SKM-1 treated with dmso at 0.1 percent for 144 hours (cell line): ENCODE data around the gene GOLPH3.
"Not testable (repeated sequence)": the region's sequence is repeated elsewhere in the genome, so short reads cannot be mapped to it uniquely, and the experiment has no call there.

Source experiments
- DNase-seq: peaks from one replicate; lab custom pipeline; 2025; ENCODE audit not compliant: unreplicated experiment; lab: John Stamatoyannopoulos, UW

GOLPH3 gene

GRCh38 chr5:32172186-32172911 is 1.8 kb downstream of the GOLPH3 start:
- DNase-seq = not testable (repeated sequence)

DNA sequence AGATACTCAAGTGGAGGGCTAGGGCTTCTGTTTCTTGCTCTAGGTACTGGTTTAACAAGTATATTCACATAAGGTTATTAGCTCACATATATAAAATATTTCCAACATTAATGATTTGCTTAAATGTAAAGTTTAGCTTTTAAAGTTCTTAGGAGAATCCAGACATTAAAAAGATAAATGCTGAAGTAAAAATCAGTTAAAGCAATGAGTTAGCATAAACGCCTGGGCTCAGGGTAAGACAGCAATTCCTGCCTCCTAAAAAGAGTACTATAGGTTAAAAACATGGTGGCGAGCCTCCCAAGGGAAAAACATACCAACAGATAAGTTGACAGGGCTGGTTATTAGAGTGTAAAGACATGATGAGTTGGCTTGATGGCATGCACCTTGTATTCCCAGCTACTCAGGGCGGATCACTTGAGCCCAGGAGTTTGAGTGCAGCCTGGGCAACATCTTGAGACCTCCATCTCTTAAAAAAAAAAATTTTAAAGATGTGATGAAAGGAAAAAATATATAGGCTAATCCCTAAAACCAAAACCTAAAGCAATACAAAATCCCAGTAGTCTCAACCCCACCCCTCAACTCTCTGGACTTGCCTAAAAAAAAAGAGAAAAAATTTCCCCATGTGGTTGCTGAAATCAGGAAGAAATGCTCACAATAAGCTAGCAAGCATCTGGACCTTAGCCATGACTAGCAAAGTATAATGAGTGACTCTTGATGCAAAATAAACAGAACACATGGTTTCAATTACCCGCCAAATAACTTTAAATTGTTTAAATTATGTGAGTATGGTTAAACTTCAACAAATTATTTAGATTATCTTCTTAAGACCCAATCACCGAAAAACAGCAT is 3.6 kb downstream of the GOLPH3 start:
- no peak for DNase-seq

DNA sequence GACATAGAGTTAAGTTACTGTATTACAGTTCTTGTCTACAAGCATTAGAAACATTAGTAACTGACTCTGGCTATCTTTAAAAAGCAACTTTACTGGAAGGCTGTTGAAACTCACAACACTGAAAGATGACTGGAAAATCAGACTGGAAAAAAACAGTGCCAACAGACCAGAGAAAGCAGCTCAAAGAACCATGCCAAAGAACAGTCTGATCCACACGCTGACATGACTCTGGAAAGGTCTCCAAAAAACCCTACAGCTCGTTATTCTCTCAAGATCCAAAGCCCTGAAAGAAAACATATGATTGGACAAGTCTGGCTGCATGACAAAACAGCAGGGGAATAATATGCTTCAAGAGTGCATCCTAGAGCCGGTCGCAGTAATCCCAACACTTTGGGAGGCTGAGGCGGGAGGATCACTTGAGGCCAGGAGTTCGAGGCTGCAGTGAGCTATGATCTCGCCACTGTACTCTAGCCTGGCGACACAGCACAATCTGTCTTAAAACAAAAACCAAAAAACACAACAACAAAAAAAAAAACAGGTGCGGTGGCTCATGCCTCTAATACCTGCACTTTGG is 5.6 kb downstream of the GOLPH3 start:
- no peak for DNase-seq

DNA sequence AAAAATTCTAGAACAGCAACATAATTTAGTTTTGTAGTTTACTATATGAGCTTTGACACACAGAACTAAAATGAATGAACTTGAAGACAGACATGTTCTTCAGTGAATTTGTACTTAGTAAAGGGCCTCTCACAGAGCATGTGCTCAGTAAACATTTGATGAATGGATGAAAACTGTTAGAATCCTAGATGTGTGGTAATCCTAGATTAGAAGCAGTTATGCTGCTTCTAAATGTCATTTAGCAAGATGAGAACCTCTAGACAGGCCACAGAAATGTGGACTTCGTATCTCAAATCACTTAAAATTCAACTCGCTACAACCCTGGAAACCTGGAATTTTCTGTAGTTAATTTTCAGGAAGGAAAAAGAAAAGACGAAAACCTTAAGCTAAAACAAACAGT is 8.5 kb downstream of the GOLPH3 start:
- DNase-seq = no peak

- DNase-seq = no peak
Observed at GRCh38 chr5:32163785-32164184, 10.3 kb downstream of the GOLPH3 start.

GRCh38 chr5:32163053-32163452 is 11.1 kb downstream of the GOLPH3 start:
- no peak for DNase-seq

- no peak for DNase-seq
Observed at GRCh38 chr5:32160228-32160627, 13.9 kb downstream of the GOLPH3 start.

- no peak for DNase-seq
Observed at GRCh38 chr5:32159328-32160072, 14.6 kb downstream of the GOLPH3 start.

DNA sequence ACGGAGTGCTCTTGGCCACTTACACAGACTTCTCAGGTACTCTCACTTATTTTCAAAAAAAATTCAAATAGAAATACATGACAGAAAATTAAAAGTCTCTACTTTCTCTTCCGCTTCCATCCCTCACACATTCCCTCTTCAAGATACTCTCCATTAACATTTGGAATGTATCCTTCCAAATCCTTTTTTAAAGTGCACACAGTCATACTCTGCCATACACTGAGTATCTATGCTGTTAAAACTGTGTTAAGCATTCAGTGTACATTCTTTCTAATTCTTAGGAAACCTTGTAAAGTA is 15.5 kb downstream of the GOLPH3 start:
- DNase-seq = no peak

DNA sequence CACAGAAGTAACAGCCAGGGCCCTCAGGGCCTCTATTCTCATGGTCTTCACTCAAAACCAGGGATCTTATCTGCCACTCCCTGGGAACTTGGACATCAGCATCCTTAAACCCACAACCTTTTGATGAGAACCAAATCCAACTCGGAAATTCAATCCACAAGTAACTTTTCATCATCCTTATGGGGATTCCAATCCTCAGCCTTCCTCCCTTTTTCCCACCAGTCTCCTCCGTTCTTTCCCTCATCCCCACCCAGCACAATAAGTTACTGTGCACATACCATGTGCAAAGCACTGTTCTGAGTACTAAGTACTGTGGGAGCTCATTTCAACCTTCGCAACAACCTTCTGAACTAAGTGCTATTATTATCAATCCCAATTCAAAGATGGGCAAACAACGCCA is 17.0 kb downstream of the GOLPH3 start:
- no peak for DNase-seq

GRCh38 chr5:32156635-32157034 is 17.5 kb downstream of the GOLPH3 start:
- no peak for DNase-seq

- DNase-seq = no peak
Observed at GRCh38 chr5:32155211-32155610, 18.9 kb downstream of the GOLPH3 start.

DNA sequence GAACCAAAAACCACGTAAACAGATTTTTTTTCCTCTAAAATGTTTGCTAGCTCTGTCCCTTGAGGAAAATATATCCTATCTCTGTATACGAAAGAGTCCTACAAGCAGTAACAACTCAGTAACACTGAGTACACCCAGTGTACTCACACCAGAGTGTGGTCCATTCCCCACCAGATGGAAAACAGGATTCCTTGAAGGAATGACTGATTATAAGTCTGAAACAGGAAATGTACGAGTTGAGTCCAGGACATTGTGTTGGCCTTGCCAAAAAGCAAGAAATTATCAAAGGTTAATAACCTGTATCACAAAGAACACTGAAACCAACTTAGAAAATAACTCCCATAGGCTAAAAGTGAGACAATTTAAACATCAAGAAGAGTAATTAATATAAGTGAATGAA is 20.4 kb downstream of the GOLPH3 start:
- no peak for DNase-seq

DNA sequence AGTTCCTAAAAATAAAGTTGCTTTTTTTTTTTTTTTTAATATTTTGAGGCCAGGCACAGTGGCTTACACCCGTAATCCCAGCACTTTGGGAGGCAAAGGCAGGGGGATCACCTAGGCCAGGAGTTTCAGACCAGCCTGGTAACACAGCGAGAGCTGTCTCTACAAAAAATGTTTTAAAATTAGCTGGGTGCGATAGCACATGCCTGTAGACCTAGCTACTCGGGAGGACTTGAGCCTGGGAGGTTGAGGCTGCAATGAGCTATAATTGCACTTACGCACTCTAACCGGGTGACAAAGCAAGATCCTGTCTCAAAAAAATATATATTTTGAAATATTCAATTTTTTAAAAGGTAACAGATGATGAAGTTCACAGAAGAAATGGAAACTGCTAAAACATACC is 22.9 kb downstream of the GOLPH3 start:
- DNase-seq = no peak

GRCh38 chr5:32150366-32150765 is 23.8 kb downstream of the GOLPH3 start:
- DNase-seq = no peak

DNA sequence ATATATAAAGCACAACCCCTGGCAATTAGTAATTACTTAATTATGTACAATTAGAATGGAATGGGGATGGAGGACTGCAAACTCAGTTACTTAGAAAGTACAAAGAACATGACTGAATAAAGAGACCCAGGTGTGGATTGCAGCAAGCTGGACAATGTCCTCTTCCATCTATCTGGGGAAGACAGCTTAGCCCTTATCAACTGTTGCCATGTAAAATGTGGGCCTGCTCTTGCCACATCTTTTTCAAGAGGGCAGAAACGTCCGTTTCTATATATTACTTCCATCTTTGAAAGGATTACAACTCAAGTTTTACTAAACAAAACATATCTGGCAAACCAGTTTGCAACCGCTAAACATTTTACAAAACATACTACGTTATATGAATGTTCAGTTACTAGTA is 26.2 kb downstream of the GOLPH3 start:
- no peak for DNase-seq

DNA sequence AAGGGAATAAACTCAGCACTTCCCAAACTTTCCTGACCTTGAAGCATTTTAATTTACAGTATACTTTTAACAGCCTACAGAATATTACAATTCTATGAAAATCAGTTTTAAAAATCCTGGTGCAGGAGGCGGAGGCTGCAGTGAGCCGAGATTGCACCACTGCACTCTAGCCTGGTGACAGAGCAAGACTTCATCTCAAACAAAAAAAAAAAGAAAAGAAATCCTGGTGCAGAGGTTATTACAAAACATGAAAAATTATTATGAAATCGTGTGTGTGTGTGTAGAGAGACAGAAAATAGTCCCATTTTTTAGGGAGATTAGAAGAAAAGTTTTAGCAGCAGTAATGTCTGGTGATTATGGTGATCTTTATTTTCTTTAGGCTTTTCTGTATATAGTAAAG is 26.9 kb downstream of the GOLPH3 start:
- DNase-seq = peak; percentile 13

DNA sequence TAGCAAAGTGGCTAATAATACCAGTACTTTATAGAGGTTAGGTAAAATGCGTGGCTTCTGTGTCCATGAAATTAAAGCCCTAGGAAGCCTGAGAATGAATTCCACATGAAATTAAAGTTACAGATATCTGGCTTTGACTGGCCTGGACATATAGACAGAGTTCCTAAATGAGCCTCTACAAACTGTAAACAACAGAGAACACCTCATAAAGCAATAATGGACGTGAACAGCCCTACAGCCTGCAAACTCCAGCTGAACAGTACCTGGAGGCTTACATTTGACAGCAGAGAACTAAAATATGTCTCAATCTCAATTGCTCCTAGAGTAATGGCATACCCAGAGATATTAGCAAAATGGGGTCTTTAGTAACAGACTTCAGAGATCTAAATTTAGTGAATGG is 28.7 kb downstream of the GOLPH3 start:
- no peak for DNase-seq

DNA sequence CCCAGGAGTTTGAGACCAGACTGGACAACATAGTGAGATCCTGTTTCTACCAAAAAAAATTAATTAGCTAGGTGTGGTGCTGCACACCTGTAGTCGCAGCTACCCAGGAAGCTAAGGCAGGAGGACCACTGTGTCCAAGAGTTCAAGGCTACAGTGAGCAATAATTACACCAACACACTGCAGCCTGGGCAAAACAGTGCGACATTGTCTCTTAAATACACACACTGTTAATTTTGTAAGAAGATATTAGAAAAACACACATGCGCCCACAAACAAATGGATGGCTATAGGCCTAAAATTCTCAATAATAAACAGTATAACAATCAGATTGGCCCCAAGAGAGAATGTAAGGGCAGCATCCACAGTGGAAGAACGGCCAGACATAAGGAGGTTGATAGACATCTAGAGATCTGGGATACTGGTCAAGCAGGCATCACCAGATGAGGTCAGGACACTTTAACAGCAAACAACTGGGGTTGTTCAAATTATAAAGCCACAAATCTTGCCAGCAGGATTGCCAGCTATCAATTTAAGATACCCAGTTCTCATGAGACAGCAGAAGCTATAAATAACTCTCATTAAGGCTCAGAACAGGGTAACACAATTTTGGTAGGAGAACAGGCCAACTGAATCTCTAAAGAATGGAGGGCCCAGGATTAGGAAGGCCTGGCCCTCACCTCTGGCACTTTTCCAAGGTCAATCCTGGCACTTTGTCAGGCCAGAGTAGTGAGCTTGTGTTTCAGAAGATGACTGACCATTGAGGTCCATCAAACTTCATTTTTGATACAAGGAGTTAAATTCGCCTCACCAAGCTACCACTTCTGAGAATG is 29.5 kb downstream of the GOLPH3 start:
- DNase-seq = no peak

DNA sequence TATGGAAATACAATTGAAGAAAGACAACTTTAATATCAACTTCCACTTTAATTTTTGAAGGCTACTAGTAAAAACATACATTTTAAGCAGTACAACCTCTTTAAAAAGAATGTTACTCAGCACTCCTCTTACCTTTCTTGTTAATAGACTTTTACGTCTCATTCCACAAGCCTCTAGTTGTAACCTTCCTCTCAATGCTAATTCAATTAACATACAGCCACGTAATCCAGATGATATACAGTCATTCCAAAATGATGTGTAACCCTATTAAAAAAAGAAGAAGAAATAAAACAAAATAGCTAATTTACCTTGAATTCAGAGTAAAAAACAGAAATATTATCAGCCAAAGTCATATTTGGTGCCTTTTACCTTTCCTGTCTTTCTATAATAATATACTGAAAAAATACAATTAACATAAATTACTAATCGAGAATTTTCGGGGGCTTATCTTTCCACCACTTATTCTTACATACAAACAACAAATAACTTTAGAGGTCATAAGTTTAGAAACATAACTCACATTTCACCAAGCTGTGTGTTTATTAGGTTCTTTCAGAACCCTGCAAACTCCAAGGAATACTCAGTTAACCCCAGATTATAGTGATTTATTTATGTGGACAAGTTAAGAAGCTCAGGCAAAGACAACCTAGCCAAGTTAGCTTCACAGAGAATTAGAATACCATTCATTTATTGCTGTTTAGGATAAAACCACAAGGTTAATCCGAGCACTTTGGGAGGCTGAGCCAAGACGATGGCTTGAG is 30.3 kb downstream of the GOLPH3 start:
- DNase-seq = no peak
